CD4-positive, alpha-beta memory T cell (primary cell): ENCODE measurements around the gene WDR54. TPM values are rescaled to one million over a fixed set of nuclear protein-coding genes. Genes with fewer than 3 reads are reported as not detected.
A peak's percentile ranks its signal among the peaks of the same experiment; 100 is the strongest.

ENCODE experiments used
- CTCF ChIA-PET: fragments of 350-600 bp; sonication (Branson Sonifier 250); formaldehyde crosslinking; loops from one replicate; lab custom pipeline; 2021; ENCODE audit warnings: inconsistent platforms; ENCODE audit not compliant: partially characterized antibody; lab: Charles Lee
- POLR2A ChIA-PET: fragments of 350-600 bp; sonication (Branson Sonifier 250); formaldehyde crosslinking; loops from one replicate; lab custom pipeline; 2021; ENCODE audit not compliant: partially characterized antibody; lab: Charles Lee
- DNase-seq, 5 donors: peaks; one replicate each; pipeline versions ENCODE4 v3.0.0 to v3.0.0-alpha.2; 2020 to 2022; ENCODE audit warnings: mixed read lengths in 1 of 5
- H3K27ac ChIP-seq: one replicate; pipeline ENCODE4 v1.7.0; 2013; ENCODE audit warnings: low read depth, low read length
- H3K27me3 ChIP-seq: 2 replicates; pipeline ENCODE4 v1.7.0; 2013; ENCODE audit warnings: mild to moderate bottlenecking, low read length, moderate library complexity; ENCODE audit not compliant: insufficient read depth
- H3K36me3 ChIP-seq: 2 replicates; pipeline ENCODE4 v1.7.0; 2013; ENCODE audit warnings: mild to moderate bottlenecking, low read length, moderate library complexity; ENCODE audit not compliant: insufficient read depth
- H3K4me1 ChIP-seq: 2 replicates; pipeline ENCODE4 v1.7.0; 2013; ENCODE audit warnings: mild to moderate bottlenecking, low read length, moderate library complexity; ENCODE audit not compliant: insufficient read depth
- H3K4me3 ChIP-seq, 2 donors: one replicate each; pipeline ENCODE4 v1.7.0; 2013; ENCODE audit warnings: low read length in 2 of 2, mild to moderate bottlenecking in 1 of 2
- H3K9me3 ChIP-seq, 2 donors: one replicate each; pipeline ENCODE4 v1.7.0; 2013; ENCODE audit warnings: low read length in 2 of 2, control low read depth in 1 of 2; ENCODE audit not compliant: control insufficient read depth in 1 of 2
- H3K27ac Mint-ChIP-seq, 7 donors: one replicate each; pipeline ENCODE4 v1.8.0; 2020 to 2021; ENCODE audit warnings: mixed read lengths in 7 of 7, mild to moderate bottlenecking in 6 of 7, inconsistent platforms in 3 of 7, moderate library complexity in 3 of 7
- H3K27me3 Mint-ChIP-seq, 2 donors: one replicate each; pipeline ENCODE4 v1.8.0; 2020 to 2021; ENCODE audit warnings: mixed read lengths in 2 of 2
- H3K36me3 Mint-ChIP-seq, 2 donors: one replicate each; pipeline ENCODE4 v1.8.0; 2020 to 2021; ENCODE audit warnings: mixed read lengths in 2 of 2, inconsistent platforms in 1 of 2, mild to moderate bottlenecking in 1 of 2
- H3K4me1 Mint-ChIP-seq, 4 donors: one replicate each; pipeline ENCODE4 v1.8.0; 2020 to 2021; ENCODE audit warnings: mixed read lengths in 4 of 4, mild to moderate bottlenecking in 1 of 4
- H3K4me3 Mint-ChIP-seq, 8 donors: one replicate each; pipeline ENCODE4 v1.8.0; 2020 to 2021; ENCODE audit warnings: mixed read lengths in 8 of 8, mild to moderate bottlenecking in 7 of 8, moderate library complexity in 6 of 8, inconsistent platforms in 3 of 8
- H3K9me3 Mint-ChIP-seq, 8 donors: one replicate each; pipeline ENCODE4 v1.8.0; 2020 to 2021; ENCODE audit warnings: mixed read lengths in 8 of 8, mild to moderate bottlenecking in 5 of 8, inconsistent platforms in 3 of 8, moderate library complexity in 1 of 8
- intact Hi-C: fragments of 100-400 bp; cut with micrococcal nuclease; formaldehyde crosslinking; loops from one replicate; pipeline ENCODE4 v1.15.1; 2023
- polyA plus RNA-seq, 2 donors: library from polyadenylated mRNA; unstranded; fragments of 300-500 nt; fragmentation: Illumina TruSeq; gene quantifications; one replicate each; pipeline ENCODE4 v1.2.3, GENCODE V29; 2021
- total RNA-seq, 2 experiments: library from RNA; stranded (reverse); gene quantifications; one replicate each; pipeline ENCODE4 v1.2.3, GENCODE V29; 2021

The WDR54 gene
- total and polyA plus RNA-seq, 4 experiments from 2014 or later, result 36.3 to 107 (median 48.6) TPM

GRCh38 chr2:74474899-74475298 lies 53.4 kb downstream of the WDR54 start:
- H3K4me3 Mint-ChIP-seq, result no peak overlapping the region
- Histone ChIP-seq H3K36me3 (peaks cover 19% of the 10 kb centered on the region), H3K4me3 (no peak overlapping the region), H3K27me3 (no peaks in the 10 kb centered on the region), H3K4me1 (peaks cover 20% of the 10 kb centered on the region), H3K9me3 (no peaks in the 10 kb centered on the region), H3K27ac (no peak overlapping the region)
- no peaks in the 10 kb centered on the region for H3K27me3 Mint-ChIP-seq
- H3K4me1 Mint-ChIP-seq, result peaks cover 13 to 45% (median 24%) of the 10 kb centered on the region in 4 donors
- ChIA-PET CTCF (interaction anchor here (1.1 to 1.6 kb wide), 2 partner anchors 8 to 141 kb away, joined by 3 to 10 read pairs; partner anchors contain the start of genes CCDC142 and TTC31), POLR2A (interaction anchor here (1.0 to 14.3 kb wide), 4 partner anchors 8 to 32 kb away, joined by 3 to 516 read pairs (median 74); partner anchors contain the start of genes CCDC142, INO80B, LBX2 and TTC31)
- DNase-seq, result no peak
- intact Hi-C loops, result no loop called here
- peaks cover 22 to 48% of the 10 kb centered on the region in 2 donors for H3K36me3 Mint-ChIP-seq
- peak overlapping the region in 2 of 7 donors; percentile 24 to 55 for H3K27ac Mint-ChIP-seq
- peaks cover 0 to 7% (median 0%) of the 10 kb centered on the region in 8 donors for H3K9me3 Mint-ChIP-seq

Other genes starting within 250 kb of the WDR54 start
- gene MOB1A, start 242.9 kb upstream of the WDR54 start, total RNA-seq, result 100 to 1,000 TPM; 135 TPM
- 100 to 1,000 TPM; 142 to 203 TPM for gene MOB1A, start 242.9 kb upstream of the WDR54 start, polyA plus RNA-seq
- 10 to 100 TPM; 23.8 to 25.0 TPM for gene MTHFD2, start 223.1 kb upstream of the WDR54 start, total RNA-seq
- 10 to 100 TPM; 13.7 to 16.3 TPM for gene MTHFD2, start 223.1 kb upstream of the WDR54 start, polyA plus RNA-seq
- 10 to 100 TPM; 10.9 to 11.5 TPM for gene SLC4A5, start 78.3 kb upstream of the WDR54 start, total RNA-seq
- 1 to 10 TPM in 1 of 2 donors, under 1 TPM in 1; 0.25 to 3.4 TPM for gene SLC4A5, start 78.3 kb upstream of the WDR54 start, polyA plus RNA-seq
- 100 to 1,000 TPM; 105 to 115 TPM for gene DCTN1, start 41.4 kb upstream of the WDR54 start, total RNA-seq
- 10 to 100 TPM; 24.4 to 78.0 TPM for gene DCTN1, start 41.4 kb upstream of the WDR54 start, polyA plus RNA-seq
- 1 to 10 TPM; 5.3 to 7.5 TPM for gene C2orf81, start 111 bp upstream of the WDR54 start, total RNA-seq
- 1 to 10 TPM; 1.5 to 1.6 TPM for gene C2orf81, start 111 bp upstream of the WDR54 start, polyA plus RNA-seq
- gene RTKN, start 20.2 kb downstream of the WDR54 start, total RNA-seq, result not detected
- gene RTKN, start 20.2 kb downstream of the WDR54 start, polyA plus RNA-seq, result under 1 TPM in 1 of 2 donors, not detected in 1; 0.14 TPM
- 10 to 100 TPM; 76.4 to 82.8 TPM for gene INO80B, start 33.4 kb downstream of the WDR54 start, total RNA-seq
- 1 to 10 TPM; 4.6 to 7.7 TPM for gene INO80B, start 33.4 kb downstream of the WDR54 start, polyA plus RNA-seq
- gene WBP1, start 36.7 kb downstream of the WDR54 start, total RNA-seq, result 100 to 1,000 TPM; 108 to 109 TPM
- gene WBP1, start 36.7 kb downstream of the WDR54 start, polyA plus RNA-seq, result 10 to 100 TPM; 38.1 to 41.2 TPM
- 10 to 100 TPM; 92.3 to 94.1 TPM for gene MOGS, start 43.7 kb downstream of the WDR54 start, total RNA-seq
- 10 to 100 TPM; 34.0 to 38.5 TPM for gene MOGS, start 43.7 kb downstream of the WDR54 start, polyA plus RNA-seq
- gene MRPL53, start 51.0 kb downstream of the WDR54 start, total RNA-seq, result 10 to 100 TPM; 72.8 to 82.3 TPM
- gene MRPL53, start 51.0 kb downstream of the WDR54 start, polyA plus RNA-seq, result 100 to 1,000 TPM in 1 of 2 donors, 10 to 100 TPM in 1; 96.5 to 120 TPM
- 10 to 100 TPM; 63.9 to 67.6 TPM for gene CCDC142, start 61.3 kb downstream of the WDR54 start, total RNA-seq
- gene CCDC142, start 61.3 kb downstream of the WDR54 start, polyA plus RNA-seq, result 10 to 100 TPM in 1 of 2 donors, 1 to 10 TPM in 1; 3.6 to 10.2 TPM
- gene TTC31, start 61.4 kb downstream of the WDR54 start, total RNA-seq, result 10 to 100 TPM; 43.7 to 46.9 TPM
- gene TTC31, start 61.4 kb downstream of the WDR54 start, polyA plus RNA-seq, result 10 to 100 TPM; 17.0 to 19.2 TPM
- under 1 TPM in 1 of 2 experiments, not detected in 1; 0.30 TPM for gene LBX2, start 77.9 kb downstream of the WDR54 start, total RNA-seq
- under 1 TPM in 1 of 2 donors, not detected in 1; 0.23 TPM for gene LBX2, start 77.9 kb downstream of the WDR54 start, polyA plus RNA-seq
- gene PCGF1, start 86.0 kb downstream of the WDR54 start, total RNA-seq, result 10 to 100 TPM; 31.1 to 42.2 TPM
- gene PCGF1, start 86.0 kb downstream of the WDR54 start, polyA plus RNA-seq, result 10 to 100 TPM; 10.4 to 16.7 TPM
- under 1 TPM; 0.52 to 0.53 TPM for gene TLX2, start 92.7 kb downstream of the WDR54 start, total RNA-seq
- under 1 TPM; 0.14 to 0.33 TPM for gene TLX2, start 92.7 kb downstream of the WDR54 start, polyA plus RNA-seq
- gene DQX1, start 104.5 kb downstream of the WDR54 start, total RNA-seq, result under 1 TPM; 0.35 to 0.44 TPM
- gene DQX1, start 104.5 kb downstream of the WDR54 start, polyA plus RNA-seq, result not detected
- gene AUP1, start 108.0 kb downstream of the WDR54 start, total RNA-seq, result 100 to 1,000 TPM; 153 to 158 TPM
- 100 to 1,000 TPM in 1 of 2 donors, 10 to 100 TPM in 1; 91.3 to 123 TPM for gene AUP1, start 108.0 kb downstream of the WDR54 start, polyA plus RNA-seq
- gene HTRA2, start 108.2 kb downstream of the WDR54 start, total RNA-seq, result 10 to 100 TPM; 39.8 to 41.1 TPM
- gene HTRA2, start 108.2 kb downstream of the WDR54 start, polyA plus RNA-seq, result 10 to 100 TPM; 22.0 to 25.7 TPM
- under 1 TPM; 0.25 to 0.32 TPM for gene LOXL3, start 132.2 kb downstream of the WDR54 start, total RNA-seq
- not detected for gene LOXL3, start 132.2 kb downstream of the WDR54 start, polyA plus RNA-seq
- gene DOK1, start 133.0 kb downstream of the WDR54 start, total RNA-seq, result 10 to 100 TPM; 34.8 to 35.7 TPM
- gene DOK1, start 133.0 kb downstream of the WDR54 start, polyA plus RNA-seq, result 10 to 100 TPM; 14.2 to 26.8 TPM
- not detected for gene M1AP, start 226.6 kb downstream of the WDR54 start, total RNA-seq
- gene M1AP, start 226.6 kb downstream of the WDR54 start, polyA plus RNA-seq, result under 1 TPM in 1 of 2 donors, not detected in 1; 0.47 TPM
- gene SEMA4F, start 232.5 kb downstream of the WDR54 start, total RNA-seq, result 10 to 100 TPM; 19.5 to 21.6 TPM
- gene SEMA4F, start 232.5 kb downstream of the WDR54 start, polyA plus RNA-seq, result 1 to 10 TPM; 6.8 to 8.1 TPM